Medulla oblongata (tissue), 1 donor: Measurements from ENCODE around the gene TSPAN11.
A peak's percentile ranks its signal among the peaks of the same experiment; 100 is the strongest.

Experiments
- DNase-seq: peaks from one replicate; pipeline ENCODE4 v3.0.0-alpha.2; 2015; ENCODE audit errors: extremely low spot score

The TSPAN11 gene

DNA sequence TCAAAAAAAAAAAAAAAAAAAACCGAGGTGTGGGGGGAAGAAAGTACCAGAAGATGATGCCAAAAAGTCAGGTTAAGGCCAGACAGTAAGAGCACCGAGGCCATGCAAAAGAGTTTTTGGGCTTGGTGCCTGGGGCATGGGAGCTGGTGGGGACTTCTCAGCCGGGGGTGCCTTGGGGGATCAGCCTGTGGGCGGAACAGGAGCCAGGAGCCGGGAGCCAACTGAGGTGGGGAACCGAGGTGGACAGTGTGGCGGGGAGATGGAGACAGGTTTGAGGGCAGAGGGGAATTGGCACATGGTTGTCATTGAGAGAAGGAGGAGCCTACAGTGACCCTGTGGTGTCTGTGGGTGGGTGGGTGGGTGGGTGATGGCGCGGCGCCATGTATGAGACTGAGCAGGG lies 33.2 kb downstream of the TSPAN11 start:
- no peak for DNase-seq

DNA sequence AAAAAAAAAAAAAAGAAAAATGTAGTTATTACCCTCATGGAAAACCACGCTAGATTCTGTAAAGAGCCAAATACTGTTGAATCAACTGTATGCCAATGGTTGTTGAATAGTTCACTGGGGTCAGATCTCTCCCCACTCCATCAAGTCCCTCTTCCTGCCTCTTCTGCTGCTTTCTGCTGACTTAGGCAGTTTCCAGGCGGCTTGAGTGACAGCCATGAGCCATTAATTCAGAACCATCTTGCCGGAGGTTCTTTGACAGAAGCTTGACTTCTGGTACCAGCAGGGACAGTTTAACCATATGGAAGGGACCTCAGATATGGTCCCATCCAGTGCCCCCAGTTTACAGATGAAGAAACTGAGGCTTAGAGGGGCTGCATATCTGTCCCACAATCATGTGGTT lies 34.5 kb downstream of the TSPAN11 start:
- no peak for DNase-seq

DNA sequence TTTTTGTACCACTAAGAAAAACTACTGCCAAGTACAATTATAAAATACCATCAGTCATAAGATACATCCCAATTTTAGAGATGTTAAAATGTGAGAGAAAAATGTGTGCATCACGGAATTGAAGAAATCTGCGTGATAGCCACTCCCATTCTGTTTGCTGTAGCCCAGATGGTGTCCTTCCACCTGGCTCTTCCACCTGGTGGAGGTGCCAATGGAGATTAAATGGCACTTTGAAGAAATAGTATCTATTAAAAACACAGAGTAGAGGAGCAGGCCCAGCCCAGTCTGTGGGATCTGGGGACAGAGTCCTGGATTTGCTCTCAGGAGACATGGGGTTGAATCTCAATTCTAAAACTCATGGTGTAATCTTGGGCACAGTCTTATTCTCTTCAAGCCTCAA lies 35.5 kb downstream of the TSPAN11 start:
- no peak for DNase-seq

DNA sequence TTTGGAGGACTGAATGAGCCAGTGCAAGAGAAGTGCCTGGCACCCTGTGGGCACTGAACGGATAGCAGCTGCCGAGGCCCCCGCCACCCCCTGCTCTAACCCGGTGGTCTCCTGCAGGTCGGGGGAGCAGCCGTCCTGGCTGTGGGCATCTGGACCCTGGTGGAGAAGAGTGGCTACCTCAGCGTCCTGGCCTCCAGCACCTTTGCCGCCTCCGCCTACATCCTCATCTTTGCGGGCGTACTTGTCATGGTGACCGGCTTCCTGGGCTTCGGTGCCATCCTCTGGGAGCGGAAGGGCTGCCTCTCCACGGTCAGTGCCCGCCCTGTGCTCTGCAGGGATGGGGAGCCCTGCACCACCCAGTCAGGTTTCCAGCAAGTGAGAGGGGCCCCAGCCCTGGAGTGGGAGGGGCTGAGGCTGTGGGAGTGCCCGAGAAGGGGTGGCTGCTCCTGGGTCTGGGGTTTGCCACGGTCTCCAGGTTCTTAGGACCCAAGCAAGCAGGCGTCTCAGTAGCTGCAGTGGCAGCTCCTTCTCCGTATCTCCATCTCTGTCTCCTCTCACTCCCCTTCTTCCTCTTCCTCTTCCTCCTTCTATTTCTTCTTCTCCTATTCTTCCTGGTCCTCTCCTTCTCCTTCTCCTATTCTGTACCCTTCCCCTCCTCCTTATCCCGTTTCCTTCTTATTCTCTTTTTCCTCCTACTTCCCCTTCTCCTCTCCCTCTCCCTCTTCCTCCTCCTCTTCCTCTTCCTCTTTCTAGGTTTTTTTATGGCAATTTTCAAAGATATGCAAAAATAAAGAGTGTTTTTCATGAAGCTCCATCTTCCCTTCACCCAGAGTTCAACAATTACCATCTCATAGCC lies 37.4 kb downstream of the TSPAN11 start:
- no peak for DNase-seq

DNA sequence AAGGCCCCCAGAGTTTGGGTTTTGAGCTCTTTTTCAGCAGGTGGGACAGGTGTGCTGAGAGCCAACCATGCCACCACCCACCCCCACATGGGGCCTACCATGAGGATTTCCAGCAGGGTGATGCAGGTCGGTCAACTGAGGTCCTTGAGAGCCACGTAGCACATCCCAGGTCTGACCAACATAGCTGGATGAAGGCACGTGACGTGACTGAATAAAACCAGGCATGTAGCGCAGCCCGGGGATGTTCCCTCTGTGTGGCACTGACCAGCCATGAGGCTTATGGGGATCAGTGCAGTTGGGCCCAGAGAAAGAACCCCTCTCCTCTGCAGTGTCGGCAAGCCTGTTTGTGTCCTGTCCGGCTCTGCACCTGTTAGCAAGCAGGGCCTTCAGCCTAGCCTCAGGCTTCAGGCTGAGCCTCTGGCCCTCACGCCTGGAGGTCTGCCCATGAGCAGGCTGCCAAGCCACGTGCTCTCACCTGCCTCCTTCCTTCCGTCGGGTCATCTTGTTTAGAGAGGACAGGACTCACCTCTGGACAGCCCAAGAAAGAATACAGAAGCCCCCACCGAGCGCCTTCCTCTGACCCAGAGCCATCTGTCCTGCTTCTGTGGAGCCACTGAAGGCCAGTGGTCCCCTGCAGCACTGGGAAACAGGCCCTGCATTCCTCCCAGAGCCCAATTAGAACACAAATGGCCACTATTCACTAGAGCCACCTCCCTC lies 38.5 kb downstream of the TSPAN11 start:
- no peak for DNase-seq

DNA sequence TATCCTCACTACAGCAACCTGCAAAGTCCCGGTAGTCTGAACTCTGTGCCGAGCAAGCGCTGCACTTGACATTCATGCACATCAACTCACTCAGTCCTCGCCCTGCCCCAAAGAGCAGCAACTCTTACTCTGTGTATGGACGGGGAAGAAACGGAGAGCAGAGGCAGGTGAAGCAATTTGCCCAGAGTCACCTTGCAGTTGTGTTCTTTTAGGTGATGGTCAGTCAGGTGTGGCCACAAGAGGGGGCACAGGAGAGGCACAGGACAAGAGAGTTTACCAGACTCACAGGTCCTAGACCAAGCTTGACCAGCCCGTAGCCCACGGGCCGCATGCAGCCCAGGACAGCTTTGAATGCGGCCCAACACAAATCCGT lies 39.1 kb downstream of the TSPAN11 start:
- DNase-seq = no peak

DNA sequence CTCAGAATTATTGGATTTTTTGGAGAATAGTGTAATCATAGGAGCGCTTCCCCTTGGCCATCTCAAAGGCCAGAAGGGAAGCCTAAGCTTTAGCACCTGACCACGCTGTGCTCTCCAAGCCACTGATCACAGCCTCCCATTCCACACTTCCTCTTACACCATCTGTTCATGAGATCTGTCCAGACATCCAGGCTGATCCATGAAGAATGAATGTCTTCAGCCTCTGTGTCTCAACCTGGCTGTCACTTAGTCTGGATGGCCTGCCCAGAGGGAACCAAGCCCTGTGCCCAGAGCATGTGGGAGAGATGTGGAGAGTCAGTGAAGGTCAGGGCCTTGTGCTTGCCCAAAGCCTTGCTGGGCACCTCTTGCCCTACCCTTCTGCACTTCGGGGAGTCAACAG lies 40.5 kb downstream of the TSPAN11 start:
- DNase-seq = no peak

DNA sequence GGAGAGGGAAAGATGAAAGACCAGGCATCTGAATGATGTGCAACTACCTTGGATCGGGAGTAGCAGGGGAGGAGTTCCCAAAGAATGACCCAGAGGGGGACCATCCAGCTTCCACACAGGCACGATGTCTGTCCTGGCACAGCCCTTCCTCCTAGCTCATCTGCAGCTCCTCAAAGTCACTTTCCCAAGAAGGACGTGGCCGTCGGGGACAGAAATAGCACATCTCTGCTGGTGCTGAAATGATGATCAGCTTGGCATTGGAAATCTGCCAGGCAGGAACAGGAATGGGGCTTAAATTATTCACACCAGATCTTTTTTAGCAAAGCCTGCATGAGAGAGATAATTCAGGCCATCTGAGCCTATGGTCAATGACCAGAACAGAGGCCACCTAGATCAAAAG lies 41.7 kb downstream of the TSPAN11 start:
- DNase-seq = no peak

DNA sequence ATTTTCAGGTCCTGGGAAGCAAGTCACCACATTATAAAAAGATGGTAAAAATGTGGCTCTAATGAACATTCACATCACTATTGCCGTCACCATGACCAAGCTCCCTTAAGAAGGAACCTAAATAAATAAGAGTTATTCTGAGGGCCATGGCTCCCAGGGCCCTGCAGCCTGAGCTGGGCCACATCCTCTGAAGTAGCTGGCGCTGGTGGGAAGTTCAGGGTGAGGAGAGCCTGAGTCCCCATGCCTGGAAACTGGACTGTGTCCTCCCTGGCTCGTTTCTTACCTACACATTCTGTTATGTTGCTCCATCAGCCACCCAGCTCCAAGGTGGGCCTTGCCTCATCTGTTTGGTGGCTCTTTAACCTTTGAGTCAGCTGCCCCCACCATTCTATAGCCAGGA lies 42.5 kb downstream of the TSPAN11 start:
- DNase-seq = no peak

DNA sequence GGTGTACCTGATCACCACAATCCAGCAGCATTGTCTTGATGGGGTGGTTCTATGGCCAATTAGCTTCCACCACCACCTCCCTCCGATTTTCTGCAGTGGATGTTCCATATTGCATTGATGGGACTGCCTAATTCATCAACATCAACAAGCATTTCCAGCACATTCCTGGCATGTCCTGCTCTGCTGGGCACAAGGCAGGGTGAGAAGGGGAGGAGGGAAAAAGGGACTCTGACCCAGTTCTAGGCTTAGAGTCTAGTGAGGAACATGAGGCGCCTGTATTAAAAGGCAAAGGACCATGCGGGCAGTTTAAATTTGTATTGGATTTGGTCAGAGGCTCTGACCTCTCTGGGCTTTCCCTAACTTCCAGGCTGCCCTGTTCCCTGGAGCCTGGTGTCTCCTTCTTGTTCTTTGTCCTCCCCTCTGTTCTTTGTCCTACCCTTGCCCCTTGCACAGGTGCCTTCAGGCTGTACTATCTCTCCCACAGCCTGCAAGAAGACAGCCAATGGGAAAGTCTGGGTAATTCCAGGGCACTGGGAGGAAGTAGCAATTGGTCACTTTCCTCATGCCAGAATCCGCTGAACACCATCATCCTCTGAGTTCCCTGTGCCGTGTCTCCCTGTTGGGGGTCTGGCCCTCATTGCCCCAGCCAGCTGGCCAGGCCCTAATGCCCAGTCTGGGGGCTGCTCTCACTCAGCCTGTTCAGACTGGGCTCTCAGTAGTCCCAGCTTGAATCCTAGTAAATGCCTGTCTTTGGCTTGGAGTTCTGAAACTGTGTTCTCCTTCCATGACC lies 43.3 kb downstream of the TSPAN11 start:
- no peak for DNase-seq

DNA sequence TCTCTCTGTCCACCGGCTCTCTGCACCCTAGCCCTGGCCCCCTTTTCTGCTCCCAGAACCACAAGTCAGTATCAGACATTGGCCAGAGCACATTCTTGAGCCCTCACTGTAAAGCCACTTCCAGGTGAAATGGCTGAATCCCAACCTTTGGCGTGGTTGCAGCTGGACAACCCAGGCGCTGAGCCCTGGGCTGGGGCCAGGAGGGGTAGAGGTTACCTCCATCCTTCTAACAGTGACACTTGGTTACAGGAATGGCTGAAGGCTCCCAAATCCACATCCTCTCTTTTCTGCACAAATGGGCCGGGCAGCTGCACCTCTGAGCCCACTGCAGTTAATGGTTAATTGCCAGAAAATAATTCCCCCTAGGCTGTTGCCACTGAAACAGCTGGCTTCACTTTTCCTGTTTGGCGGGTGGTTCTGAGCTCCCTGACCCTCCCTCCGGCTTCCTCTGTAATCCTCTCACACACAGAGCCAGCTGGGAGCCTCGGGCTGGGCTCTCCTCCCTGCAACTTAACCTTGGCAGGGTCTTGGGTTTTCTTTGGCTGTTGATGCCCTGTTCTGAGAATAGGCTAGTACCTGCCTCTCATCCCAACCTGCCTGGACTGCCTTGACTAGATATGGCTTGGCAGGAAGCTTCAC lies 44.1 kb downstream of the TSPAN11 start:
- peak; percentile 12 for DNase-seq

DNA sequence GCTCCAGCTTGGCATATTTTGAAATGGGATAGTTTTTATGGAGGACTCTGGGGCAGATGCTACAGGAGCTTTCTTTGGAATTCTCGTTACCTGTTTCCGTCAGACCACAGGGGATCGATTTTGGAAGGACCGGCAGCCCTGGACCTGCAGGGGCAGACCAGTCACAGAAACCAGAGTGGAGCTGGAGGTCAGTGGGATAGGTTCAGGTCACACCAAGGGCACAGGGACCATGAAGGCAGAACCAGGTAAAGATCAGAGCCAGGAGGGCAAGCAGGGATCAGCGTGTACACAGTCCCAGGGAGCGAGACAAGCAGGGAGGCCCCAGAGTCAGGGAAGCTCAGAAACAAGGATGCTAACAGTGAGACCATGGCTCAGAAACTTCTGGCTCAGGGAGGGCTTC lies 45.5 kb downstream of the TSPAN11 start:
- no peak for DNase-seq

DNA sequence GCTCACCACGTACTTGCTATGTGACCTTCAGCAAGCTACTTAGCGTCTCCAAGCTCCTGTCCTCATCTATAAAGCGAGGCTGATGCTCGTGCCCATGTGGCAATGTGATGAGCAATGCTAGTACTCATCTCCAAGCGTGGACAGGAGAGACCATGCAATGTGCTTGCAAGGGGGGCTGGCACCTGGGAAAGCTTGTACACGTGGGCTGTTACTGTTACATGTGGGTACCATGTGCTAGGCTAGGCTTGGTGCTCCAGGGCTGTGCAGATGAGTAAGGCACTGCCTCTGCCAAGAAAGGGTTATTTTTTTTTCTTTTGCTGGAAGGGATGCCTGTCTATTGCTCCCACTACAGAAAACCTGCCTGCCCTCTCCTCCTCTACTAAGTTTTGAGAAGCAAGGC lies 46.6 kb downstream of the TSPAN11 start:
- no peak for DNase-seq

DNA sequence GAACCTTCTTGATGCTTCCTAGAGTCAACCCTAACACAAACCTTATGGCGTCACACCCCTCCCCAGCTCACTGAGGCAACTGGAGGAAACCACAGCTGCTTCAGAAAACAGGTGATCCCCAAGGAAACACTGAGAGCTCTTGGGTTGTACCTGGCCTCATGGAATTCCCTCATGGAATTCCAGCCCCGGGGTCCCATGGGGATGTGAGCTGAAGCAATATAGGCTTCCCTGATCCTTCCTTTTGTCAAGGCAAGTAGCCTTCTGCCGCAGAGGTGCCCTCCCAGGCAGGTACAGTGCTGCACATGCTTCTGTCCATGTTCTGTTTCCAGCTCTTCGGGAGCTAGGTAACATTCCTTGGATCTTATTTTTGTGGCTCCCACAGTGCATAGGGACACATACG lies 47.3 kb downstream of the TSPAN11 start:
- DNase-seq = no peak

DNA sequence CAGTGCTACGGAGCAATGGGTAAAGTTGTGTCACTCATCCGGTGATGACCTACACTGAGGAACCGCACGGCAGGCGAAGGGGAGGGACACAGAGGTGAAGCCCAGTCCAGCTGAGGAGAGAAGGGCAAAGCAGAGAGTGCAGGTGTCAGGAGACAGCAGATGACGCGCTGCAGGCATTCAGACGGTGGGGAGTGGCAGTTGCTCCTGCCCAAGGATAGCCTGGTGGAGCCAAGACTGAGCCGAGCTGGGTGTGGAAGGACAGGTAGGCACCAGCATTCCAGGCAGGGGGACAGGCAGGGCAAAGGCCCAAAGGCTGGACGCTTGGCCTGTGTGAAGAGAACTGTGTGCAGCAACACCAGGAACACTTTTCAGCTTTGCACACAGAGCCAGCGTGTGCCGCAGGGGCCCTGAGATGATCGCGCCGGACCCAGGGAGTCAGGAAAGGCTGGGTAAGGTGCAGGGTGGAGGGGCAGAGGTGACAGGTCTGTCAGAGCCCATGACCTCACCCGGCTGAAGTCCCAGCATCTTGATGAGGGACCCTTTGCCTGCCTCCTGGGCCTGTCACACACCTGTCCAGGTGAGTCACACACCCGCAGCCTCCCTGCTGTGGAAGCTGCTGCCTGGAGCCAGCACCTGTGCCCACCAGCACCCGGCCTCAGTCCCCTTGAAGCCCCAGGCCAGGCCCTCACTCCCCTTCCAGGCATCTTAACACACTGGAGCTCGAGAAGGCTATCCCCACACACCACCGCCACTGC lies 48.4 kb downstream of the TSPAN11 start:
- no peak for DNase-seq

DNA sequence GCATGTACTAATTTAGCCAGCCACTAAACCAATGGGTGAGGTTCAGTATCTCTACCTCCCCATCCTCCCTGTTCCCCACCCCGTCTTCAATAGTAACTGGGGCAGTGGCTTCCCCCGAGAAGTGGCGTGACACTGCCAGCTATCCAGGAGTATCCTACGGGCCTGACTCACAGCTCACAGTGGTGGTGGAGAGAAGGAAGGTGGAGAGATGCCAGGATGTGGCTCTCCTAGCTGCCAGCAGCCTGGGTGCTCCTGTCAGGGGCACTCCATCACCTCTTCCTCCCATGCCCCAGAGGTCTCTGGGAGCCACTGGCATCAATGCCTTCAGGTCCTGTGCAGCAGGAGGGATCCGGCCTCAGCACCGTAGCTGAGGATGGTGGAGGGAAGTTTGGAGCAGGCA lies 49.0 kb downstream of the TSPAN11 start:
- no peak for DNase-seq

DNA sequence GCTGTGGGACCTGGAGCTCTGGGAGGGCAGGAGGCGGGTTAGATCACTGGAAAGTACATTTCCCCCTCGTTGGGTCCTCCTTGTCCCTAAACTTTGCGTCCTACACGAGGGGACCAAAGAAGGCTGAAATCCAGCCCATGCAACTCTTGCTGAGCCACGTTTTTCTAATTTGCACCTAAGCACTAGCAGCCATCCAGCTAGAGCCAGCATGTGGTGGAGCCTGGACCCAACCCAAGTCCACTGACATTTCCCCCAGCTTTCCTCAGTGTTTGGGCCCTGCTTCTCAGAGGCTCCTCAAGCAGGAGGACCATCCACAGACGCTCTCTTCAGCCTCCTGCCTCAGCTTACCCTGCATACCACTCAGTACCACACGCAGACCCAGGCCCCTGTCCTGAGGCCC lies 49.7 kb downstream of the TSPAN11 start:
- no peak for DNase-seq

DNA sequence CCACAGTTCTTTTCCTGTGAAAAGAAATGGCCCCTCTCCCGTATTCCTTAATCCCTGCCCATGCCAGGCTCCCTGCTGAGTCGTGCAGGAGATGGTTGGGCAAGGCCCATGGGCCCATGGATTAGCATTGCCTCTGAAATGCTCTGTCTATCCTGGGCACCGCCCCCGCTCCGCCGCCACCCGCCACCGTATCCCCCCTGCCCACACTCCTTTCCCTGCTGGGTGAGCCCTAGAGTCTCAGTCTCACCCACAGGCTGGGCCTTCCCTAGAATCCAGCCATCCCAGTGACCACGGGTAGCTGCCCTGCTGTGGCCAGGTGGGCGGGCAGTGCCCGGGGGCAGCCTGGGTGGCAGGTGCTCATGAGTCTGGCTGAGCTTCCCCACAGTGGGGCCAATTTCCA lies 50.6 kb downstream of the TSPAN11 start:
- DNase-seq = no peak

DNA sequence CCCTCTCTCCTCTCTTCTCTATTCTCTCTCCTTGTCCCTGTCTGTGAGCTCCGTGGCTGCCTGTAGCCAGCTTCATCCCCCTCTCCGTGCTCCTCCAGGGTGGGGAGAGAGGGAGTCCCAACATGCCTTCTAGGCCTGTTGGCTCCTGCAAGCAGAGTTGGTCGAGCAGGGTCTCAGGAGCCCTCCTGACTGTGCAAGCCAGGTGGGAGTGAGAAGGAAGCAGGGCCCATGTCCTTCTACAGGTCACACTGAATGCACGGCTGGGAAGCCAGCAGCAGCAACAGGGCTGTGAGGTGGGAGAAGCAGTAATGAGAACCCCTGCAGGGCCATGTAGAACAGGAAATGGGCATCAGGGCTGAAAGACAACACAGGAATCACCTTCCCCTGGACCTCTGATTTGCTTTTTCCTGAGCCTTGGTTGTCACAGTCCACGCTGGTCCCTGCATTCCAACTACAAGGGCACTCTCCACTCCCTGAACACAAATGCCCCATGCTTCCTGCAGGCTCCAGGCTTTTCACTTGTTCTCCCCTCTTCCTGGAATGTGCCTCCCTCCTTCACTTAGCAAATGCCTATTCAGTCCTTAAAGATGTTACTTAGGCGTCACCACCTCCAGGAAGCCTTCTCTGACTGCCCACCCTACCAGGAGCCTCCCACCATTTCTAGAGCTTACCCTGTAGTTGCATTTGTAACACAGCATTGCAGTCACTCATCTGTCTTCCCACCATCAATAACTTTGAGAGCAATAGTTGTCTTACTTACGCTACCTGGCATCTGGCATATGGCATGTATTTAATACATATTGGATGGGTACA lies 51.2 kb downstream of the TSPAN11 start:
- no peak for DNase-seq

DNA sequence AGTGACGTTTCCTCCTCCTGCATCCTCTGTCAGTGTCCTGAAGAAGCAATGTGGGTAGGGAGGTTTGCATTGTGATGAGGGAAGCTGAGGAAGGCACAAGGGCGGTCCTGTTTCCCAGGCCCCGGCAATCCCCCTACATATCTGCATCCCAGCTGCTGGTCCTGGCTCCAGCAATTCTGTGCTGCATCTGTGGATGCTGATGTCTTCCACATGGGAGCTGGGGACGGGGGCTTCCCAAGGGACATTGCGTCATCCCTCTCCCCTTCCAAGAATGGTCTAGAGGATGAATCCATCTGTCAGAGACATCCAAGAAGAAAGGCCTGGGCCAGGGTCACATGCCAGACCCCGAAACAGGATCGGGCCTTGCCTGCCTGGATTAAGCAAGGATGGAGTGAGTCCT lies 52.1 kb downstream of the TSPAN11 start:
- DNase-seq = no peak
